GM19351 (cell line): ENCODE results near the gene GARS1.
"Not testable (repeated sequence)": the region's sequence is repeated elsewhere in the genome, so short reads cannot be mapped to it uniquely, and the experiment has no call there.

Source experiments
- ATAC-seq: cut with Tn5 transposase; IDR thresholded peaks from one replicate; pipeline ENCODE4 v1.9.1; 2021; ENCODE audit warnings: mild to moderate bottlenecking, moderate library complexity; ENCODE audit not compliant: unreplicated experiment

The GARS1 gene

GRCh38 chr7:30618961-30619360 is 24.3 kb downstream of the GARS1 start:
- no peak for ATAC-seq

- ATAC-seq = no peak
Measured at GRCh38 chr7:30625283-30625682, 30.6 kb downstream of the GARS1 start.

GRCh38 chr7:30627026-30627425 is 32.3 kb downstream of the GARS1 start:
- ATAC-seq = no peak

- peak; percentile 64 for ATAC-seq
Measured at GRCh38 chr7:30630986-30631385, 36.3 kb downstream of the GARS1 start.

- no peak for ATAC-seq
Measured at GRCh38 chr7:30633223-30633622, 38.5 kb downstream of the GARS1 start.

- no peak for ATAC-seq
Measured at GRCh38 chr7:30634193-30634626, 39.5 kb downstream of the GARS1 start.

- no peak for ATAC-seq
Measured at GRCh38 chr7:30634634-30635201, 40.0 kb downstream of the GARS1 start.

- no peak for ATAC-seq
Measured at GRCh38 chr7:30635798-30636197, 41.1 kb downstream of the GARS1 start.

- ATAC-seq = not testable (repeated sequence)
Measured at GRCh38 chr7:30642322-30642721, 47.6 kb downstream of the GARS1 start.

- no peak for ATAC-seq
Measured at GRCh38 chr7:30642789-30643188, 48.1 kb downstream of the GARS1 start.

- ATAC-seq = no peak
Measured at GRCh38 chr7:30644286-30644955, 49.7 kb downstream of the GARS1 start.

- ATAC-seq = no peak
Measured at GRCh38 chr7:30645661-30646060, 51.0 kb downstream of the GARS1 start.

GRCh38 chr7:30646154-30646553 is 51.5 kb downstream of the GARS1 start:
- no peak for ATAC-seq

- no peak for ATAC-seq
Measured at GRCh38 chr7:30647589-30648364, 53.1 kb downstream of the GARS1 start.

- ATAC-seq = no peak
Measured at GRCh38 chr7:30648744-30649540, 54.3 kb downstream of the GARS1 start.

- no peak for ATAC-seq
Measured at GRCh38 chr7:30649717-30650420, 55.2 kb downstream of the GARS1 start.

GRCh38 chr7:30650421-30650808 is 55.7 kb downstream of the GARS1 start:
- ATAC-seq = no peak

- ATAC-seq = no peak
Measured at GRCh38 chr7:30652132-30652531, 57.5 kb downstream of the GARS1 start.

- ATAC-seq = no peak
Measured at GRCh38 chr7:30652698-30653641, 58.3 kb downstream of the GARS1 start.
